MCF 10A (cell line): Measurements from ENCODE around the gene CD9. TPM values are rescaled to one million over a fixed set of nuclear protein-coding genes. Genes with fewer than 3 reads are reported as not detected.

Source experiments
- BruUV-seq: library from RNA; stranded (reverse); fragments of 400-500 nt; replicated peaks from 2 replicates; lab custom pipeline; 2021; lab: Mats Ljungman, UMichigan
- CTCF ChIA-PET: fragments of 300-600 bp; sonication (Branson Sonifier 250); formaldehyde crosslinking; extraction: SDS; loops from one replicate; lab custom pipeline; 2021; ENCODE audit warnings: antibody characterized with exemption, inconsistent platforms; lab: Yijun Ruan, JAX
- POLR2A ChIA-PET: fragments of 300-600, 350-650 bp; sonication (Branson Sonifier 250); formaldehyde crosslinking; extraction: SDS; loops from one replicate; lab custom pipeline; 2020; ENCODE audit warnings: antibody characterized with exemption, inconsistent platforms; lab: Yijun Ruan, JAX
- DNase-seq: peaks from one replicate; pipeline ENCODE4 v3.0.0-alpha.2; 2018; ENCODE audit not compliant: unreplicated experiment
- H3K27ac Mint-ChIP-seq: one replicate; pipeline ENCODE4 v1.8.0; 2022; ENCODE audit warnings: mild to moderate bottlenecking, low read depth, mixed read lengths; ENCODE audit not compliant: unreplicated experiment
- H3K27me3 Mint-ChIP-seq: one replicate; pipeline ENCODE4 v1.8.0; 2022; ENCODE audit warnings: mixed read lengths; ENCODE audit not compliant: insufficient read depth, unreplicated experiment
- H3K36me3 Mint-ChIP-seq: one replicate; pipeline ENCODE4 v1.8.0; 2022; ENCODE audit warnings: mild to moderate bottlenecking, moderate library complexity, mixed read lengths; ENCODE audit not compliant: insufficient read depth, unreplicated experiment
- H3K4me1 Mint-ChIP-seq: one replicate; pipeline ENCODE4 v1.8.0; 2022; ENCODE audit warnings: mixed read lengths; ENCODE audit not compliant: insufficient read depth, unreplicated experiment
- H3K4me3 Mint-ChIP-seq: one replicate; pipeline ENCODE4 v1.8.0; 2022; ENCODE audit warnings: mild to moderate bottlenecking, moderate library complexity, mixed read lengths; ENCODE audit not compliant: unreplicated experiment
- H3K9me3 Mint-ChIP-seq: one replicate; pipeline ENCODE4 v1.8.0; 2022; ENCODE audit warnings: mixed read lengths; ENCODE audit not compliant: unreplicated experiment
- intact Hi-C: fragments of 100-400 bp; cut with micrococcal nuclease; formaldehyde crosslinking; loops from 2 replicates; pipeline ENCODE4 v1.14.1; 2022
- total RNA-seq: library from RNA; stranded (reverse); gene quantifications from 2 replicates; pipeline ENCODE4 v1.2.3, GENCODE V29; 2022
- TF ChIP-seq, protein P1 (sequence below): fragments of 200-600 bp; IDR thresholded peaks from one replicate; pipeline ENCODE4 v1.8.0; 2022; ENCODE audit warnings: antibody characterized with exemption, mild to moderate bottlenecking; ENCODE audit not compliant: unreplicated experiment

The CD9 gene
- total RNA-seq, 1 experiment from 2014 or later = 31.1 TPM

DNA sequence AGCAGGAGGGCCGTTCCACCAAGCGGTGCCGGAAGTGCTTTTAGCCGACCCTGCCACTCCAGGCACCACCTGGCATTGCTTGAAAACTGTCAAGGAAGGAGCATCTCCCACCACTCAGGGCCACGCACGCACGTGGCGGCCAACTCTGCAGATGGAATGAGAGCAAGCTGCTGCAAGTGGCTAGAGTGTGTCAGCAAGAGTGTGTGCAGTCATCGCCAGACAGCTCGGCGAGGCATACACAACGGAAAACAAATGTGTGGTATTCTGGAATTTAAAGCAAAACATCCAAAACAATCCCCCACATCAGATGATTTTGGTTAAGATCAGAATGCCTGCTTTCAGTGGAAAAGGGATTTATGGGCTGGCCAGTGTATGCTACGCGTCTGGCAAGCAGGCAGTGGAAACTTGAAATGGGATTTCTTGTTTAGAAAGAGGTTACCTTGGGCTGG, 11.2 kb downstream of the CD9 start:
- ChIA-PET POLR2A (interaction anchor here (0.7 to 21.3 kb wide), 3 partner anchors 9 to 64 kb away, joined by 5 to 480 read pairs (median 102); partner anchors contain the start of gene CD9), CTCF (interaction anchor here (0.7 to 20.5 kb wide), 5 partner anchors 9 to 223 kb away, joined by 3 to 290 read pairs (median 67); partner anchors contain the start of gene CD9)
- Mint-ChIP-seq H3K4me1 (peaks cover 30% of the 10 kb centered on the region), H3K9me3 (no peaks in the 10 kb centered on the region), H3K27me3 (no peaks in the 10 kb centered on the region), H3K27ac (no peak overlapping the region), H3K4me3 (no peak overlapping the region), H3K36me3 (peaks cover 12% of the 10 kb centered on the region)
- TF ChIP-seq, protein P1, sequence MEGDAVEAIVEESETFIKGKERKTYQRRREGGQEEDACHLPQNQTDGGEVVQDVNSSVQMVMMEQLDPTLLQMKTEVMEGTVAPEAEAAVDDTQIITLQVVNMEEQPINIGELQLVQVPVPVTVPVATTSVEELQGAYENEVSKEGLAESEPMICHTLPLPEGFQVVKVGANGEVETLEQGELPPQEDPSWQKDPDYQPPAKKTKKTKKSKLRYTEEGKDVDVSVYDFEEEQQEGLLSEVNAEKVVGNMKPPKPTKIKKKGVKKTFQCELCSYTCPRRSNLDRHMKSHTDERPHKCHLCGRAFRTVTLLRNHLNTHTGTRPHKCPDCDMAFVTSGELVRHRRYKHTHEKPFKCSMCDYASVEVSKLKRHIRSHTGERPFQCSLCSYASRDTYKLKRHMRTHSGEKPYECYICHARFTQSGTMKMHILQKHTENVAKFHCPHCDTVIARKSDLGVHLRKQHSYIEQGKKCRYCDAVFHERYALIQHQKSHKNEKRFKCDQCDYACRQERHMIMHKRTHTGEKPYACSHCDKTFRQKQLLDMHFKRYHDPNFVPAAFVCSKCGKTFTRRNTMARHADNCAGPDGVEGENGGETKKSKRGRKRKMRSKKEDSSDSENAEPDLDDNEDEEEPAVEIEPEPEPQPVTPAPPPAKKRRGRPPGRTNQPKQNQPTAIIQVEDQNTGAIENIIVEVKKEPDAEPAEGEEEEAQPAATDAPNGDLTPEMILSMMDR = no peak
- BruUV-seq = no TSS peak
- DNase-seq = no peak
- intact Hi-C loops = no loop called here

DNA sequence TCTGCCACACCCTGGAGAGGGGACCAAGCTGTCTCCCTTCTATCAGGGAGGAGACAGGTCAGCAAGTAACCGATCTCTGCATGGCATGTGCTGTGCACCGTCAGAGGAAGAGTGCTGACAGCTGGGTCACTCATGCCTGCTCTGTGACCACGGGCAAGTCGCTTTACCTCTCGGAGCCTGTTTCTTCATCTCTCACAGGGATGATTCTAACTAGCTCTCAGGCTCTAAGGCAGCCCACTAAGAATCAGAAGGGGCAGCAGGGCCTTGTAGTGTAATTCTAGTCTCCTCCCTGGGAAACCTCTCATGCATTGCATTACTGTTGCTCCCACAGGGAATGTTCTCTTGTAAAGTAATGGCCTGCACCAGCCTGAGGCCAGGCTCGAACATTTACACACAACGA, 11.9 kb downstream of the CD9 start:
- H3K27me3 Mint-ChIP-seq = no peaks in the 10 kb centered on the region
- TF ChIP-seq, protein P1 = no peak
- DNase-seq = no peak

DNA sequence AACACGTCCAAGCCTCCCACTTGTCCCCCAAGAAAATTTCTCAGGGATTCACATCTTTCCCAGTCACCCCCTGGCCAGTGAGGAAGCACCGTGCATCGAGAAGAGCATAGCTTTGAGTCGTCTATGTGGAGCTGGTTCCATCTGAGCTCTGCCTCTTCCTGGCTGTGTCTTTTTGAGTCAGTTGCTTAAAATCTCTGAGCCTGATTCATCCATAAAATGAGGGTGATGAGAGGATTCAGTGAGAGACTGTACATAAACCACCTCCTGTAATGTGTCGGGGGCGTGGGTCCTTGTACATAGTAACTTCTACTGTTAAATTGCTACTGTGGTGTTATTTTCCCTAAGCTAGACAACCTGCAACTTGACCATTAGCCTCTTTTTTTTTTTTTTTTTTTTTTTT, 13.8 kb downstream of the CD9 start:
- TF ChIP-seq, protein P1 = no peak
- DNase-seq = no peak
- Mint-ChIP-seq H3K4me1 (peaks cover 42% of the 10 kb centered on the region), H3K27ac (peak overlapping the region; percentile 100), H3K27me3 (no peaks in the 10 kb centered on the region), H3K36me3 (peaks cover 19% of the 10 kb centered on the region), H3K9me3 (no peaks in the 10 kb centered on the region), H3K4me3 (no peak overlapping the region)
- no TSS peak for BruUV-seq
- ChIA-PET CTCF (interaction anchor here (0.5 to 20.5 kb wide), 8 partner anchors 11 to 1869 kb away, joined by 3 to 290 read pairs (median 20); partner anchors contain the start of gene CD9), POLR2A (interaction anchor here (1.7 to 21.3 kb wide), 5 partner anchors 12 to 257 kb away, joined by 3 to 480 read pairs (median 102); partner anchors contain the start of genes CD9 and VAMP1)
- intact Hi-C loops = no loop called here

More for the DNA sequence above, 11.9 kb downstream of the CD9 start:
- POLR2A ChIA-PET = interaction anchor here (1.0 to 21.3 kb wide), 4 partner anchors 10 to 63 kb away, joined by 3 to 480 read pairs (median 127); partner anchors contain the start of gene CD9
- intact Hi-C loops = no loop called here
- H3K4me3 Mint-ChIP-seq = no peak overlapping the region
- CTCF ChIA-PET = interaction anchor here (0.6 to 20.5 kb wide), 6 partner anchors 9 to 171 kb away, joined by 3 to 290 read pairs (median 36); partner anchors contain the start of gene CD9
- no TSS peak for BruUV-seq
- H3K36me3 Mint-ChIP-seq = peaks cover 12% of the 10 kb centered on the region
- H3K27ac Mint-ChIP-seq = no peak overlapping the region
- no peaks in the 10 kb centered on the region for H3K9me3 Mint-ChIP-seq
- peaks cover 36% of the 10 kb centered on the region for H3K4me1 Mint-ChIP-seq

DNA sequence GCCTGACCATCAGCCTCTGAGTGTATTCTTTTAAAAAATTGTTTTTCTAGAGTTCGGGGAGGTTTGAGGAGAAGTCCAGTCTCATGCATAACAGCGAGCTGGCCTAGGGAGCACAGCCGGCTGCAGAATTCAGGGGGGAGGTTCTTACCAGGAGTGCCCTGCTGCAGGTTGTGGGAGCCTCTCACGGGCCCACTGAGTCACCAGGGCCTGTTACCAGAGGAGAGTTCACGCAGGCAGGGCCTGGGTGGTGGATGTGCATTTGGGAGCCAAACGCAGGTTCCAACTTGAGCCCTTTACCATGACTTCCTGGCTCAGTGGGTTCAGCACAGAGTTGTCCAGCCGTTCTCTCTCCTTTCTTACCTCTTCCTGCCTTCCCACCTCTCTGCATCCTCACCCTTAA, 14.4 kb downstream of the CD9 start:
- intact Hi-C loops = no loop called here
- CTCF ChIA-PET = interaction anchor here (0.6 to 20.5 kb wide), 9 partner anchors 12 to 248 kb away, joined by 3 to 290 read pairs (median 5); partner anchors contain the start of gene CD9
- TF ChIP-seq, protein P1 = no peak
- H3K9me3 Mint-ChIP-seq = no peaks in the 10 kb centered on the region
- peak overlapping the region; percentile 59 for H3K4me3 Mint-ChIP-seq
- H3K27ac Mint-ChIP-seq = peak overlapping the region; percentile 100
- H3K4me1 Mint-ChIP-seq = peaks cover 36% of the 10 kb centered on the region
- no TSS peak for BruUV-seq
- H3K36me3 Mint-ChIP-seq = peaks cover 14% of the 10 kb centered on the region
- H3K27me3 Mint-ChIP-seq = no peaks in the 10 kb centered on the region
- POLR2A ChIA-PET = interaction anchor here (0.6 to 21.3 kb wide), 12 partner anchors 12 to 256 kb away, joined by 3 to 480 read pairs (median 4); partner anchors contain the start of genes CD9, SCNN1A and VAMP1
- peak; percentile 61 for DNase-seq
